Embryonic facial prominence (tissue), 1 donor: ENCODE measurements around the gene FAAP100.

Source experiments
- DNase-seq: peaks from one replicate; pipeline ENCODE4 v3.0.0-alpha.2; 2016; ENCODE audit errors: extremely low spot score

The FAAP100 gene

DNA sequence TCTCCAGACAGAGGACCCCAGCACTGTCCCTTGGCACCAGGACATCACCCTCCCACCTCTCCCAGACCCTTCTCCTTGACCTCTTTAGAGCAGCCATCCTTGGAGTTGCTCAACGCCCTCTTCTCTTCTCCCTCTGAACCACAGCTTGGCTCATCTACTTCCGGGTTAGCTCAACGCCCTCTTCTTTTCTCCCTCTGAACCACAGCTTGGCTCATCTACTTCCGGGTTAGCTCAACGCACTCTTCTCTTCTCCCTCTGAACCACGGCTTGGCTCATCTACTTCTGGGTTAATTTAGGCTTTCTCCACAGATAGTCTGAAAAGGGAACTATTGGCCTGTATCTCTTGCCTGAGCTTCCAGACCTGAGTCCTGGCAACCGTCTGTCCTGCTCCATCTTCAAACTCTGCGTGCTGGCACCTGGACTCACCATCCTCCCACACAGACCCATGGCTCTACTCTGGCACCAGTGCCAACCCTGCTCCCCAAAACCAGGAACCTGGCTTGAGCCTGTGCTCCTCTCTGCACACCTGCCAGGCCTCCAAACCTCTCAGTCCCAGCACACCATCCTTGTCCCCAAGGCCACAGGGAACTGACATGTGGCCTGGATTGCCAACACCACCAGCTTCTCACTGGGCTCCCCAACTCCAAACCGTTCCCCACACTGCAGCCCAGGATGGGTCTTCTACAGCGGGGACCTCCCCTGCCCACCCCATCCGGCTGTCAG is 25.3 kb upstream of the FAAP100 start:
- no peak for DNase-seq

DNA sequence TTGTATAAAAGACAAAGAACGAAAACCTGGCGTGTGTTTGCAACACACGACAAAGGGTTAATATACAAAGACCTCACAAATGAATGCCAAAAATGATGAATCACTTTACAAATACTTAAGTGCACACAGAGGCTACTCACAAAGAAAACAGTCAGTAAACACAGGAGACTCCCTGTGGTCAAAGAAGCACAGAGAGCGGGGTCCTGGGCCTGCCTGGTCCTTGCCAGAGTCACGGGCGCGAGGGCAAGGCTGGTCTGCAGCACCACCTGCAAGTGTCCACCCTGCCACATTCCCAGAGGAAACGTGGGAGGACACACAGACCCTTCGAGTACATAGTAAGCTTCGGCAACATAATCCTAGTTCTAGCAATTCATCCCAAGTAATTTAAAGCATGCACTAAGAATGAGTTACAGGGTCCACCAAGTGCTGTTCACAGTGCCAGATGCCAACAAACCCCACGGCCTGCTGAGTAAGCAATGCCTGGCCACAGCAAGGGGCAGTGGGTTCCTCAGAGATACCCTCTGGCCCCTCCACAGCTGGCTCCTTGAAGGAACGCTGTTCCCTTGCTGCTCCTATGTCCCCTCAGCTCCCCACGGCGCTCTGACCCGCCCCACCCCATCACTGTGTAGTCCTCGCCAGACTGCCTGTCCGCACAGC is 24.6 kb upstream of the FAAP100 start:
- no peak for DNase-seq

DNA sequence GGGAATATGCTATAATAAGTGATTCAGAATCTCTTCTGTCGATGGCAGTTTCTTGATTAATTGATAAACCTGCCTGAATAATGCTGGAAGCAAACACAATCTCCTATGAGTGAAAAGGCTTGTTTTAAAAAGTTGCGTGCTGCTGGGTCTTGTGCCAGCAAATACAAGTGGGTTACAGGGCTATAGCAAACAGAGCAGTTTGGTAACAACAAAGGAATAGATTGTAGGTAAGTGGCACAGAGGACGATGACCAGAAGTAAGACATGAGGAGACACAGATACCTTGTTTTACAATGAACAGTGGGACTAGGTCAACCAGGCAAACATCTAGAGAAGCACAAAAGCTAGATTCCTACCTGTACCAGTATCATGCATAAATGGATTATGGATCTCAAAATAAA is 23.7 kb upstream of the FAAP100 start:
- no peak for DNase-seq

DNA sequence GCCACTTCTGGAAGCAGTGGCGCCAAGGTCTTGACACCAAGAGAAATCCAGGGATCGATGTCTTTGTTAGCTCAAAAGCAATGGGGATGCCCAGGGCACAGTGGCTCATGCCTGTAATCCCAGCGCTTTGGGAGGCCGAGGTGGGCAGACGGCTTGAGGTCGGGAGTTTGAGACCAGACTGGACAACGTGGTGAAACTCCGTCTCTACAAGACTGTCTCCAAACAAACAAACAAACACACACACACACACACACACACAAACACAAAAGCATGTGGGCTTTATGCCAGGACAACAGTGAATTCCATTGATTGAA is 22.4 kb upstream of the FAAP100 start:
- no peak for DNase-seq

DNA sequence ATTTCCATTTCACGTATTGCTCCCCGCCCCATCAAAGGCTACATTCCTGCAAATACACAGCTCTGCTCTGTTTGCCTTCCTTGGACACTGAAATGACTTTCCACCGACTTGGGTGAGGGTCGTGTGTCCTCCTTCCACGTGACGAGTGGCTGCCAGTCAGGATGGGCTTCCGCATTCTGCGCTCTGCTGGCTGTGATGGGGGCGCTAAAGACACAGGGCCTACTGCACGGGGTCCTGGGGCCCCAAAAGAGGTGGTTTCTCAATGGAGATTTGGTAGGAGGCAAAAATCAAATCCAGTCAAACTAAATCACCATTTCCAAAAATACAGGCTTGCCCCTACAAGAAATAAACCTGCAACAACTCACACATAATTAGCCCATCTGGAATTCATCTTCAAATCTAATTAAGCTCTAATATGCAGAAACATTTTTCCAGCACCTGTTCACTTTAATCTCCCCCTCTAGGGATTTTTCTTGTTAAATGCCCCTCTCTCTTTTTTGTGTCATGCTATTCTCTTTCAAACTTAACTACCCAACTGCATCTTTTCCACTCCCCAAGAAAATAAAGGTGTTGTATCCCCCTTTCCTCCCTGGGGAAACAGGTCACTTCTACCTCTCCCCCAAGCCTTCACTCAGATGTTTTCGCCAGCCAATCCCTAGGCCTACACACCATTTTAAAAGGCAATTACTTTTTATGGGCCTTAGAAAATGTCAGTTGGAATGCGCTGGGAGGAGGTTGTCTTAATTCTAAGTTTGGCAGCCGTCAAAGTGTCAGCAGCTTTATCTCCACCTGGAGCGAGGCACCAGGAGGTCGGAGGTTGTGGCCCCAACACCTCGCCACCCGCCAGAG is 21.9 kb upstream of the FAAP100 start:
- no peak for DNase-seq

DNA sequence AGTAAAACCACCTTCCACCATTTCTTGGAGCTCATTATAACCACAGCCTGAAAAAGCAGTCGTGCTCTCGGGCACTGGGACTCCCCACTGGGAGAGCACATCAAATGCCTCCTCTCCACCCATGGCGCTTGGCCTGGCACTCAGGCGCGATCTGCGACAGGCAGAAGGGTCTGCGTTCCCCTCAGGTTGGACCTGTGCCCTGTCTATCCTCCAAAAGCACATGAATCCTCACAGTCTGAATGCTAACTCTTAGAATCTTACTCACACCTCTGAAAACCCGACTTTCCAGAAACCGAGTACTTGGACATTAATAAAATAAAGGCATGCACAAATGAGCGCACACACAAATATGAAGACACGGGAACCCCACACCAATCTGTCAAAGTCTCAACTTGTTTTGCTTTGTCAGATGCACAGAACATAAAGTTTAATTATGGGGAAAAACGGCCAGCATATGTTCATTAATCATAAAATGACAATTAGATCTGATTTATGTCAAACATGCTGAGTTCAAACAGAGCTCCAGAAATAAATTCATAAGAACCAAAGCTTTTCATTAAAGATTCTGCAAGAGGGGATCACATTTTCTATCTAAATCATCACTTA is 20.5 kb upstream of the FAAP100 start:
- DNase-seq, result no peak

DNA sequence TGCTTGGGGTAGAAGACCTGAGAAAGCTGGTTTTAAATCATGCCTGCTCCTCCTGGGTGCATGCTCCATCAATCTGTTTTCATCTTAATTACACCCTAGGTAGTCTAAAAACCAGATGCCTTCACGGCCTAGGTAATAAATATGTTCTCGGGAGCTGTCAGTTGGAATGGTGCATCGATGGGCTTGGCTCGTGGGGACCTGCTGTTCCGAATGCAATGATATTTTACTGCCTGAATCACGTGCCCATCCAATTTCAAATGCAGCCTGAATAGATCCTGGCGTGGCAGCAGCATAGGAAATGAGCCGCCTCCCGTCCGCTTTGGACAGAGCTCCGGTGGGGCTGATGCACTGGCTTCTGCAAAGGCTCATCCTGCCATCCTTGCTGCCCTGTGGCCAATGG is 18.8 kb upstream of the FAAP100 start:
- no peak for DNase-seq

DNA sequence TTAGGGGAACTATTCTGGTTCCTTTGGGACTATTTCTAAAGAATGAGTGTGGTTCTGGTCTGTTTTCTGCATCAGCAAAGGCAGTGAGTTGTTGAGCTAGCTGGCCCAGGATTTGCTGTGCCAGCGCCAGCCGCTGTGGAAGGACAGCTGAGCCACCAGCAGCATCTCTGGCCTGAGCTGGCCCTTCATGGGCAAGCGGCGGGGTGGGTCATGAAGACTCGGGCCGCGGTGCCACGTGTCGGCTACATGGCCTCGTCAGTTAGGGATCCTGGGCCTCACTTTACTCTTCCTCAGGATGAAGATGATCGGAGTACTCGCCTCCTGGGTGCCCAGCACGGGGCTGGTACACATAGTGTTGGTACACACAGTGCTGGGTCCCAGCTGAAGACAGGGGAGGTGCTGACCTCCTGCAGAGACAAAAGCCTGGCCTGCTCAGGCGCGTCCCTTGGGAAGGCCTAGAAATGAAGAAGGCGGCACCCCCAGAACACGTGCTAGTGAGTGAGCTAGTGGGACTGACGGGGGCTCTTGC is 17.9 kb upstream of the FAAP100 start:
- no peak for DNase-seq

DNA sequence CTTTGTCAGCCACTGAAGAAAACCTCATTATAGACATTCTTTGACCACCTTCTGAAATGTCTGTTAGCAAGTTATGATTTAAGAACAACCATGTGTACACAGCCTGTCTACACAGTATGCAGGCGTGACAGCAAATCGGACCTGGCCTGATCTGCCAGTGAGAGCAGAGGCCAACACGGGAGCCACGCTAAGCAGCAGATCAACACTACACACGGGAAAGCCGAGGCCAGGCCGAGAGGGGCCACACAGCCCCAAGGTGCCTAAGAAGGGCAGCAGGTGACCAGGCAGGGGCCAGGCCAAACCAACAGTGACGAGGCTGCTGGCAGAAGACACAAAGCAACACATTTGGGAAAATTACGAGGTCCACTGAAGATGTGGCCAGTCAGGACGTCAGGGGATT is 16.3 kb upstream of the FAAP100 start:
- no peak for DNase-seq

DNA sequence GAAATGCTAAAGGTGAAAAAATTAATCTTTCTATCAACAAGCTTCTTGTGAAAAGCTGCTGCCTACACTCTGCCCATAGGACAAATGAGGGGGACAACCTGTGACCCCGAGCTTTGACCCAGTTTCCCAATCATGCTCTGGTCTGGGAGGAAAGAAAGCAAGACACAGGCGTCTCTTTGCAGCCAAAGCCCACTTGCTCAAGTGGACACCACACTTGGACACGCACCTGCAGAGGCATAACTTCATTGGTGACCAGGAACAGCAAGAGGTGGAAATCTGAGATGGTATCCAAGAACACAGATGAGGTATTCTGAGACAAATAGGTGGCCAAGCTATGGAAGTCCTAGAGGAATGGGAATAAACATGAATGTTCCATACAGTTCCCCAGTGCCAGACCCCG is 15.0 kb upstream of the FAAP100 start:
- no peak for DNase-seq

DNA sequence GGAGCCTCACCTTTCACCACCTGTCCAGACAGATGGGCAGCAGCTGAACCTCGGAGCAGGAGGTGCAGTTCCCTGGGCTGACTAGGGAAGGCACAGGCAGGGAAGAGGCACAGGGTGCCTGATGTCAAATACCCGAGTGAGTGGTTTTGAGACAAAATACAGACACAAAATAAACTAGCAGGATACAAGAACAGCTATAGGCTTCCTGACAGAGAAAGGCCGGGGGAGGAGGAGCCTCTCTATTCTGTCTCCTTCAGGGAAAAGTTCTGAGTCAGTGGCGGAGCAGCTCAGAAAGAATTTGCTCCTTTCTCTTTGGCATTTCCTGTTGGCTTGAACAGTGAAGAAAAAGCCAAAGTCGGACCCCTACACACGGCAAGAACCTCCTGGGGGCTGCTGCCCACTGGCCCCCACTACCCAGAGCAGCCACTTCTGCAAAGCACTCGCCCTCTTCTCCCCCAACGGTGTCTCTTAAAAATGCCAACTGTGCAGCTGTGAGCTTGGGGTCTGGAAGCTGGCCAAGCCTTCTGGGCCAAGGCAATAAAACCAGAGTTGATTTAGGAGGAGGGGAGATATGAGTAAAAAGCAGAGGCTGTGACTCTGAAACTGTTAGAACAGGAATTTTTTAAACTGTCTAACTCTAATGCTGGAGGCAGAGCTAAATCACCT is 14.4 kb upstream of the FAAP100 start:
- DNase-seq, result peak; percentile 58

DNA sequence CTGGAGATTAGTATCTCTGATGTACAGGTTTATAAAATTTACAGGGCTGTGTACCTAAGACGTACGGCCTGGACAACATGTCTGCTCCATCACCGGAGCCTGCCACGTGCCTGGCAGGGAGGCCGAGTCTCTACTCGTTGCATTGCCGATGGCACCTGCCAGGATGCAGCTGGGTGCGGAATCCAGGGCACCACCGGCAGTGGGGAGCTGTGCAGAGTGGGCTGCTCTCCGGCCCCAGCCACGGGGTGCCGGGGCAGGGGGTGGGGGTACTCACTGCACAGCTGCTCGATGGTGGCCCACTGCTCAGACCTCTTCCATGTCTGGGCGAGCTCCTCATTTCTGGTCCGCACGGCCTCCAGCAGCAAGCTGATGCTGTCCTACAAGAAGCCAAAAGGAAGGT is 13.1 kb upstream of the FAAP100 start:
- no peak for DNase-seq

DNA sequence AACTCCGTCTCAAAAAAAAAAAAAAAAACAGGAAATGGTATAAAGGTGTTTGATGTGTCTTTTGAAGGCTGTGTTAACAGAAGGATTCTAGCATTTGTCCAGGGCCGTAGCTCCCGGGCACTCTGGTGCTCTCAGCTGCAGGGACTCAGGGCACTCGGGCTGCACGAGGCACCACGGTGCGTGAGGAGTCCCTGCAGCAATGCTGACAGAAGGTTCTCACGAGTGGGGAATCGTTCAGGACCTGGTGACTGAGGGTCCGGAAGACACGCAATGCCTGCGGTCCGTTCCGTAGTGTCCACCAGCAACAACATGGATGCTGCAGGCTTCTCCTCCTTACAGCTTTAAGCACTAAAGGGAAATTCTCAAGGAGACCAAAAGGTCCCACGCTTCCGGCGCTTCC is 12.6 kb upstream of the FAAP100 start:
- DNase-seq, result no peak

DNA sequence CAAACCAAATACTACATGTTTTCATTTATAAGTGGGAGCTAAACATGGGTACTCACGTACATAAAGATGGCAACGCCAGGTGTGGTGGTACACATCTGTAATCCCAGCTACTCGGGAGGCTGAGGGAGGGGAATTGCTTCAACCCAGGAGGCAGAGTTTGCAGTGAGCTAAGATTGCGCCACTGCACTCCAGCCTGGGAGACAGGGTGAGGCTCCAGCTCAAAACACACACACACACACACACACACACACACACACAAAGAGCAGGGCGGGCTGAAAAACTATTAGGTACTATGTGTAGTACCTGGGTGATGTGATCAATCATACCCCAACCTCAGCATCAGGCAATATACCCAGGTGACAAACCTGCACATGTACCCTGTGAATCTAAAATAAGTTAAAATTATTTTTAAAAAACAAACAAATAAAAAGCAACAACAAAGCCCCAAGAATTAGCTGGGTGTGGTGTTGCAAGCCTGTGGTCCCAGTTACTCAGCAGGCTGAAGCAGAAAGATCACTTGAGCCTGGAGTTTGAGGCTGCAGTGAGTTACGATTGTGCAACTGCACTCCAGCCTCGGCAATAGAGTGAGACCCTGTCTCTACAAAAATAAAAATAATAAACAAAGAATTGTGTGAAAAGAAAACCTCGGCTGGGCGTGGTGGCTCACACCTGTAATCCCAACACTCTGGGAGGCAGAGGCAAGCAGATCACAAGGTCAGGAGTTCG is 11.9 kb upstream of the FAAP100 start:
- no peak for DNase-seq

DNA sequence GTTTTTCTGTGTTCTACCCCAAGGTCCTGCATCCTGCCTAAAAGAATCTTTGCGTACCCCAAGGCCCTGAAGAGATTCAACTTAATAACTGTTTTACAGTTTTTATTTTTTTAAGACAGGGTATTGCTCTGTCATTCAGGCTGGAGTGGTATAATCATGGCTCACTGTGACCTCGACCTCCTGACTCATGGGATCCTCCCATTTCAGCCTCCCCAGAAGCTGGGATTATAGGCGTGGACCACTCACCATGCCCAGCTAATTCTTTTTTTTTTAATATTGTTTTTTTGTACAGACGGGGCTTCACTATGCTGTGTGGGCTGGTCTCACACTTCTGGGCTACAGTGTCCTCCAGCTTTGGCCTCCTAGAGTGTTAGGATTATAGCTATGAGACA is 9.3 kb upstream of the FAAP100 start:
- no peak for DNase-seq

DNA sequence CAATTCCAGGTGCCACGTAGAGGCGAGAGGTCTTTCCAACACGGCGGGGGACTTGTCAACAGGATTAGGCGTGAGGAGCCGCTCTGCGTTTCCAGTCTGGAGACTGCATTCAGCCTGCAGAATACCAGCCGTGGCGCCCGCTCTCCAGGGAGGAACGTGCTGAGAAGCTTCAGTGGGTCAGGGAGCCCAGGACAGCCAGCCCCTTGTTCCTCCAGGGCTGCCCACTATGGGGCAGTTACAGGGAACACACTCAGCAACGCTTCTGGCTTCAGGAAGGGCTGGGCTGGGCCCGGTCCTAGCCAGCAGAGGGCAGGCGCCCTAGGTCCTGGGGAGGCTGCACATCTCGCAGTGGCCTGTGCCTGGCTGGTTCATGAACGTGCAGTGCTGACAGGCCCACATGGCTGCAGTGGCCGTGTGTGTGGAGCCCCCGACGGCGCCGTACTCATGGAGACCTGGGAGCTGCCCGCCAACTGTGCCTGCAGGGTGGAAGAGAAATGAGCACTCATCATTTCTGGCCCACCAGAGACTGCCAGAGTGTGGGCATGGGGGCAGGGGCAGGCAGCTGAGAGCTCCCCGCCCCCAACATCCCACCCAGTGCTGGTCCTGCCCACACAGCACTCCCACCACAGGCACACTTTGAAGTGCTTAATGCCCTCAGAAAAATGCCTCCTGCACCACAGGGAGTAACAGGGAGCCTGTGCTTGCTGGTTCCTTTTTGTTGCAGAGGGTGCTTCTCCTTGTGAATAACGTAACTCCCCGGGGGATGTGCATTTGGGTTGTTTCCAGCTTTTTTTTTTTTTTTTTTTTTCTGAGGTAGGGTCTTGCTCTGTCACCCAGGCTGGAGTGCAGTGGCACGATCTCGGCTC is 7.0 kb upstream of the FAAP100 start:
- DNase-seq, result no peak

DNA sequence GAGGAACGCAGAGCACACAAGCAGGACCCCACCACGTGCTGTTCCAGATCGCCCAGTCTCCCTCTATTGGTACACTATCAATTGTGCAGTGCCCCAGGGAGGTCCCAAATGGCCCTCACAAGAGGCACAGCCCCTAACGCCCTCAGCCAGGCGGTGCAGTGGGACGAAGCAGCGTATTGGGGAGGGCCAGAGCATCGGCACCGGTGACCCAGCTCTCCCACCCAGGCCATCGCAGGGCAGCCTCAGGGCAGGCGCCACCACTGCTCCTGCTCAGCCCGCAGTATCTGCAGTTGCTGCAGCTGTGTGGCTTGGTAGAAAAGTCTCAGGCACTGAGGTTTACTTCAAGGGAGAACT is 5.9 kb upstream of the FAAP100 start:
- DNase-seq, result no peak

DNA sequence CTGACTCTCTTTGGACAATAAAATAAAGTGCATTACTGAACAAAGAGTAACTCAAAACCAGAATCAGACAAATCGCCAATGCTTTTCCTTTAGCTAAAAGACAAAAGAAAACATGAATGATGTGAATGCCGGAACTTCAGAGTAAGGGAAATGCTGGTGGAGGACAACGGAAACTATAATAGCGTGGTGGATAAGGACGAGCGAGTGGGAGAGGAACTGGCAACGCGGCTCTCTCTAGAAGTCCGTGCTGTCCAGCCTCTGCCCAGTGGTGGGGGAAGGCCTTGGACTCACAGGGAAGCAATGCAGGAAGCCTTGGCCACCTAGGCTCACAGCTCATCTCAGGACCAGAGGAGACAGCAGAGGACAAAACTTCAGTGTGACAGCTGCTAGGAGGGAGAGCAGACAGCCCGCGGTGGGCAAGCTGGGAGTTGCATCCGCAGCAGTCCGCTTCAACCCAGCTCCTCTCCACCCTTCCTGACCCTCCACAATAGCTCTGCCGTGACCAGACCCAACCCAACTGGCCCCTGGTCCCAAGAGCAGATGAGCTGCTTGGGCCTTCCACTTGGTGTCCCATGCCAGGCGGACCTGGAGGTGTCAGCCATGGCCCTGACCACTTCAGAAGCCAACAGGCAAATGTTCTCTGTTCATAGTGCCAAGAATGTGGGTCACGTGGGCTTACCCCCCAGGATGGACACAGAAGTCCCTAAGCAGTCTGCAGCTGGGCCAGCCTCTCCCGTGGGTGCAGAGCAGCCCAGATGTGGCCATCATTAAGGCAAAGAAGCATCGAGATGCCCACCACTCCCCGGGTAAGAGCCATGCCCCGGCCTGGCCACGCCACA is 5.3 kb upstream of the FAAP100 start:
- no peak for DNase-seq

DNA sequence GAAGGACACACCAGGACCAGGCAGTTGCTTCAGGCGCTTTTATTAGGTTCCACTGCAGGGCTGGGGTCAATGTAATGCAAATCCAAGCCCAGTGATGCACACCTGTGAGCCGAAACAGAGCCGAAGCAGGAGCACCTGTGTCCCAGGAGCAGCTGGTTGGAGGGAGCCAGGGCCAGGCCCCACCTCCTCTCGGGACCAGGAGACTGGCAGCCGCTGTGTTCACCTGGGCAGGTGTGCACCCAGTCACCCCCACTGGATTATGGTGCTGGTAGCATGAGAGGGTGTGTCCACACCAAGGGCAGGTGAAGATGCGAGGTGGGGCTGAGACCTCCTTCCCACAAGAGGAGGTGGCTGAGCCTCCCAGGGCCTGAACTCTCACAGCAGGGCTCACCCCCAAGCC is 4.7 kb upstream of the FAAP100 start:
- DNase-seq, result no peak
